Measurements from ENCODE around the gene FGF9. TPM values are rescaled to one million over a fixed set of nuclear protein-coding genes. Genes with fewer than 3 reads are reported as not detected.

Gene FGF9
- total RNA-seq, 1 experiment from 2014 or later: 0.26 TPM

- no peak for ATAC-seq
- H3K27ac Mint-ChIP-seq: no peak overlapping the region
- CTCF ChIA-PET: interaction anchor here (1.2 to 2.1 kb wide), 2 partner anchors 72 to 165 kb away, joined by 4 to 6 read pairs; no protein-coding TSS in a partner anchor
Observed at GRCh38 chr13:21748166-21748565, 77.3 kb downstream of the FGF9 start.

More at GRCh38 chr13:21748166-21748565, 77.3 kb downstream of the FGF9 start:
- TF ChIP-seq CBFB (CRISPR knock-in tag; IDR thresholded peaks at IDR 0.05; ENCODE audit: low read depth): no peak
- no peak for TF ChIP-seq RORB (CRISPR knock-in tag; IDR thresholded peaks at IDR 0.05)
- no peak for TF ChIP-seq ATF6 (CRISPR knock-in tag; IDR thresholded peaks at IDR 0.05)
- no peak for TF ChIP-seq ZNF532 (CRISPR knock-in tag; IDR thresholded peaks at IDR 0.05; ENCODE audit: borderline replicate concordance)
- TF ChIP-seq TCF7 (CRISPR knock-in tag; IDR thresholded peaks at IDR 0.05; ENCODE audit: low read depth): no peak
- TF ChIP-seq, protein P1, sequence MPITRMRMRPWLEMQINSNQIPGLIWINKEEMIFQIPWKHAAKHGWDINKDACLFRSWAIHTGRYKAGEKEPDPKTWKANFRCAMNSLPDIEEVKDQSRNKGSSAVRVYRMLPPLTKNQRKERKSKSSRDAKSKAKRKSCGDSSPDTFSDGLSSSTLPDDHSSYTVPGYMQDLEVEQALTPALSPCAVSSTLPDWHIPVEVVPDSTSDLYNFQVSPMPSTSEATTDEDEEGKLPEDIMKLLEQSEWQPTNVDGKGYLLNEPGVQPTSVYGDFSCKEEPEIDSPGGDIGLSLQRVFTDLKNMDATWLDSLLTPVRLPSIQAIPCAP (CRISPR knock-in tag; IDR thresholded peaks at IDR 0.05): no peak
- no peak for TF ChIP-seq SMAD4 (CRISPR knock-in tag; IDR thresholded peaks at IDR 0.05)
- TF ChIP-seq ZNF396 (CRISPR knock-in tag; IDR thresholded peaks at IDR 0.05; ENCODE audit: borderline replicate concordance): no peak
- TF ChIP-seq GABPB1 (CRISPR knock-in tag; IDR thresholded peaks at IDR 0.05): no peak
- no peak for TF ChIP-seq ZNF425 (CRISPR knock-in tag; conservative IDR thresholded peaks at IDR 0.05)
- no peak for TF ChIP-seq NR3C1 (CRISPR knock-in tag; conservative IDR thresholded peaks at IDR 0.05; ENCODE audit: low read depth)
- no peak for DNase-seq (ENCODE audit: low spot score)
- no peaks in the 10 kb centered on the region for H3K4me1 Mint-ChIP-seq
- H3K36me3 Mint-ChIP-seq: no peaks in the 10 kb centered on the region
- H3K9me3 Mint-ChIP-seq: peaks cover 4% of the 10 kb centered on the region
- POLR2A ChIA-PET: no interaction called here
- no peak overlapping the region for H3K4me3 Mint-ChIP-seq
- no peaks in the 10 kb centered on the region for H3K27me3 Mint-ChIP-seq (ENCODE audit: low read depth)
